H1 (cell line): ENCODE results near the gene GGCX. TPM values are rescaled to one million over a fixed set of nuclear protein-coding genes. Genes with fewer than 3 reads are reported as not detected.

Source experiments
- HDAC2 ChIP-seq, 2 experiments: fragments of 300-600 bp in 1 of 2; sonication (generic) in 1 of 2; IDR thresholded peaks; 2 replicates each; pipeline ENCODE4 v1.6.1; 2011 to 2012; ENCODE audit warnings: low read depth in 2 of 2, low read length in 2 of 2, mild to moderate bottlenecking in 2 of 2, moderate library complexity in 2 of 2, borderline replicate concordance in 1 of 2, inconsistent platforms in 1 of 2
- RFX5 ChIP-seq: IDR thresholded peaks from 2 replicates; pipeline ENCODE4 v1.6.1; 2011; ENCODE audit warnings: low read depth, low read length, improper control_type of control experiment, borderline replicate concordance
- RNF2 ChIP-seq: fragments of 200-900, 300-1000 bp; sonication (generic); IDR thresholded peaks from 2 replicates; pipeline ENCODE4 v1.7.1; 2016; ENCODE audit warnings: borderline replicate concordance, low read depth, mild to moderate bottlenecking, antibody characterized with exemption, low read length; ENCODE audit not compliant: poor library complexity, severe bottlenecking; ENCODE audit errors: missing control alignments
- polyA plus RNA-seq, 7 experiments: library from polyadenylated mRNA; depleted of rRNA in 3 of 7; stranded (reverse) in 5 of 7; unstranded in 2 of 7; fragments of >200 nt in 5 of 7; fragments of 200-250 nt in 2 of 7; gene quantifications; 1 replicate in 5 of 7; 2 replicates in 1 of 7; 4 replicates in 1 of 7; pipeline versions ENCODE4 v1.2.1 to v1.2.3, GENCODE V29; 2011 to 2013; ENCODE audit warnings: missing spikeins in 2 of 7, mixed read lengths in 2 of 7
- total RNA-seq: library from RNA; stranded (reverse); fragmentation: NEBNext Ultra II Directional; extraction: Animal tissue kit (Norgen Biotek cat#: 25700); gene quantifications from 2 replicates; pipeline ENCODE4 v1.2.1, GENCODE V29; 2021

GGCX gene
- total and polyA plus RNA-seq, 2 of the 8 experiments (the other 6 are each of a cell fraction or from before 2014, with no cell fraction given) = 29.4 to 33.8 TPM

DNA sequence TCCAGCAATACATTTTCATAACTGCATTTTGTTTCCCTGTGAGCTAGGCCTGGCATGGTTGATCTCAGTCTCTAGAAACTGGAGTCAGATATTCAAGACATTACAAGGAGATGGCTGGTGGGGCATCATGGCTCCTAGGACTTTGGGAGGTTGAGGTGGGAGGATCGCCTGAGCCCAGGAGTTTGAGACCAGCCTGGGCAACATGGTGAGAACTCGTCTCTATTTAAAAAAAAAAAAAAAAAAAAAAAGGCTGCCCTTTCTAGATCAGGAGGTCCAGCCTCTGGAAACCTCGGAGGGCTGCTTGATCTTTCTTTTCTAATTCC is 15.7 kb upstream of the GGCX start (continued):
- TF ChIP-seq HDAC2 (IDR thresholded peaks at IDR 0.05; ENCODE audit: borderline replicate concordance in 1 of 2, low read depth in 2 of 2, low read length in 2 of 2) = no peak
- no peak for TF ChIP-seq RNF2
- TF ChIP-seq RFX5 = no peak
